Muscle of back (tissue), 11 donors: ENCODE data around the gene BRCC3. TPM values are rescaled to one million over a fixed set of nuclear protein-coding genes. Genes with fewer than 3 reads are reported as not detected.
"Not testable (repeated sequence)": the region's sequence is repeated elsewhere in the genome, so short reads cannot be mapped to it uniquely, and the experiment has no call there.

Experiments
- DNase-seq, 3 donors: peaks; one replicate each; pipeline versions ENCODE4 v3.0.0 to v3.0.0-alpha.2; 2013
- polyA plus RNA-seq, 10 donors: library from polyadenylated mRNA; unstranded; fragments of 120-200 nt; gene quantifications; one replicate each; pipeline ENCODE4 v1.2.1, GENCODE V29; 2013; ENCODE audit not compliant: insufficient read length in 10 of 10

The BRCC3 gene
- polyA plus RNA-seq, 10 donors, result 12.2 to 19.6 (median 16.6) TPM

- no peak for DNase-seq
Observed at GRCh38 chrX:155134255-155134654, 62.9 kb downstream of the BRCC3 start.

GRCh38 chrX:155143959-155144548, 72.7 kb downstream of the BRCC3 start:
- DNase-seq, result no peak

- no peak for DNase-seq
Observed at GRCh38 chrX:155144926-155145325, 73.6 kb downstream of the BRCC3 start.

DNA sequence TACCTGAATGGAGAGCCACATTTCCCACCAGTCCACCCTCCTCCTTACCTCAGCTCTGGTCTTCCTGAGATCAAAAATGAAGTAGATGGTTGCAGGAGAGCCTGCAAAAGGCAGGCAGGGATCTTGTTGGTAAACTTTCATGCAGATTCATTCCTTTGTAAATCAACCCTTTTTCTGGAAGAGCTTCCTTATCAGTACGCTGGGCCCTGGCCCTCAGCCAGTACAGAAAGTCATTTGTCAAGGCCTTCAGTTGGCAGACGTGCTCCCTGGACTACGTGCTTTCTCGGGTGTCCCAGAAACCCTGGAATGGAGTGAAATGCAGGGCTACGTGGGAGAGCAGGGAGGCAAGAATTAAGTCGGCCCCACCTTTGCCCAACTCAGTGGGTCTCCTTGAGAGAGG, 76.3 kb downstream of the BRCC3 start:
- not testable (repeated sequence) for DNase-seq

GRCh38 chrX:155148166-155148565, 76.9 kb downstream of the BRCC3 start:
- not testable (repeated sequence) for DNase-seq

GRCh38 chrX:155148724-155149537, 77.6 kb downstream of the BRCC3 start:
- DNase-seq, result peak in 2 of 3 donors; percentile 2 to 16

GRCh38 chrX:155169881-155170280, 98.6 kb downstream of the BRCC3 start:
- no peak for DNase-seq

Other genes with a start within 250 kb of the BRCC3 start
- gene SMIM9, start 236.8 kb upstream of the BRCC3 start, polyA plus RNA-seq, result not detected
- gene F8A1, start 185.2 kb upstream of the BRCC3 start, polyA plus RNA-seq, result 10 to 100 TPM in 6 of 10 donors, 1 to 10 TPM in 4; 4.7 to 21.1 (median 10.2) TPM
- gene F8, start 48.8 kb upstream of the BRCC3 start, polyA plus RNA-seq, result 1 to 10 TPM; 3.3 to 8.1 (median 5.3) TPM
- 100 to 1,000 TPM; 128 to 151 (median 137) TPM for gene FUNDC2, start 44.7 kb upstream of the BRCC3 start, polyA plus RNA-seq
- gene CMC4, start 372 bp upstream of the BRCC3 start, polyA plus RNA-seq, result 1 to 10 TPM; 5.3 to 8.9 (median 7.6) TPM
- 10 to 100 TPM; 12.2 to 20.3 (median 17.1) TPM for gene MTCP1, start 372 bp upstream of the BRCC3 start, polyA plus RNA-seq
- gene VBP1, start 145.0 kb downstream of the BRCC3 start, polyA plus RNA-seq, result 10 to 100 TPM; 56.6 to 77.3 (median 69.1) TPM
- under 1 TPM; 0.28 to 0.67 (median 0.51) TPM for gene RAB39B, start 193.0 kb downstream of the BRCC3 start, polyA plus RNA-seq